Transverse colon (tissue), 3 donors: ENCODE data around the gene POLD4.

Source experiments
- POLR2A ChIP-seq: fragments of 450-650 bp; IDR thresholded peaks from one replicate; pipeline ENCODE4 v1.6.1; 2016; ENCODE audit warnings: antibody characterized with exemption, mild to moderate bottlenecking, moderate library complexity
- TF ChIP-seq, protein P1 (sequence below), 5 experiments: fragments of 200-600 bp in 3 of 5; fragments of 450-650 bp in 2 of 5; sonication (generic) in 3 of 5; IDR thresholded peaks; 1 replicate in 2 of 5; 2 replicates in 3 of 5; pipeline ENCODE4 v1.5.1; 2016 to 2017; ENCODE audit warnings: antibody characterized with exemption in 5 of 5, inconsistent platforms in 3 of 5, mild to moderate bottlenecking in 2 of 5, moderate library complexity in 1 of 5

DNA sequence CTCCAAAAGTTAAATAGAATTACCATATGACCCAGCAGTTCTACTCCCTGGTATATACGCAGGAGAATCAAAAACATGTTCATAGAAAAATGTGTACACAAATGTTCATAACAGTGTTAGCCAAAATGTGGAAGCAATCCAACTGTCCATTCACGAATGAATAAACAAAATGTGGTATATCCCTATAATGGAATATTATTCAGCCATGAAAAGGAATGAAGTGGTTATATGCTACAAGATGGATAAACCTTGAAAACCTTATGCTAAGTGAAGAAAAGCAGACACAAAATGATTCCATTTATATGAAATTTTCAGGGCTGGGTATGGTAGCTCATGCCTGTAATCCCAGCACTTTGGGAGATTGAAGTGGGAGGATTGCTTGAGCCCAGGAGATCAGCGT lies 16.1 kb downstream of the POLD4 start:
- TF ChIP-seq, protein P1, sequence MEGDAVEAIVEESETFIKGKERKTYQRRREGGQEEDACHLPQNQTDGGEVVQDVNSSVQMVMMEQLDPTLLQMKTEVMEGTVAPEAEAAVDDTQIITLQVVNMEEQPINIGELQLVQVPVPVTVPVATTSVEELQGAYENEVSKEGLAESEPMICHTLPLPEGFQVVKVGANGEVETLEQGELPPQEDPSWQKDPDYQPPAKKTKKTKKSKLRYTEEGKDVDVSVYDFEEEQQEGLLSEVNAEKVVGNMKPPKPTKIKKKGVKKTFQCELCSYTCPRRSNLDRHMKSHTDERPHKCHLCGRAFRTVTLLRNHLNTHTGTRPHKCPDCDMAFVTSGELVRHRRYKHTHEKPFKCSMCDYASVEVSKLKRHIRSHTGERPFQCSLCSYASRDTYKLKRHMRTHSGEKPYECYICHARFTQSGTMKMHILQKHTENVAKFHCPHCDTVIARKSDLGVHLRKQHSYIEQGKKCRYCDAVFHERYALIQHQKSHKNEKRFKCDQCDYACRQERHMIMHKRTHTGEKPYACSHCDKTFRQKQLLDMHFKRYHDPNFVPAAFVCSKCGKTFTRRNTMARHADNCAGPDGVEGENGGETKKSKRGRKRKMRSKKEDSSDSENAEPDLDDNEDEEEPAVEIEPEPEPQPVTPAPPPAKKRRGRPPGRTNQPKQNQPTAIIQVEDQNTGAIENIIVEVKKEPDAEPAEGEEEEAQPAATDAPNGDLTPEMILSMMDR (IDR thresholded peaks at IDR 0.05): no peak
- TF ChIP-seq POLR2A: no peak
